GM18909 (cell line): ENCODE data around the gene CAPZB.

Experiments
- ATAC-seq: cut with Tn5 transposase; IDR thresholded peaks from one replicate; pipeline ENCODE4 v1.9.1; 2021; ENCODE audit warnings: mild to moderate bottlenecking; ENCODE audit not compliant: unreplicated experiment, poor library complexity

CAPZB gene

DNA sequence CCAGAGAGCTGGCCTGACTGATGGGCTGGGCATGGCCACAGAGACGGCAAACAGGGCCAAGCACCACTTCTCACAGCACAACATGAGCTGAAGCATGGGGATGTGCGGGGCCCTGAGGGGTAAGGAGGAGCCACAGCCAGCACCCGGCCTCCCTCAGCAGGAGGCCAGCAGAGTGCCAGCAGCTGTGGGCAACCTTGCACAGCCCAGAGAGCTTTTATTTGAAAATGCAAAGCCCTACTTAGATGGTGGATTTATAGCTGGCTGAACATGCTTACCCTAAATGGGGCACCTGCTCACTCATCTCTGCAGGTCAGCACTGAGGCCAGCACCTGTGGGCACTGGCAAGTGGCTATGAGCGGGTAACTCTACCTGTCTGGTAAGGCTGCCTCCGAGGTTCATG lies 129.1 kb downstream of the CAPZB start:
- ATAC-seq = no peak

DNA sequence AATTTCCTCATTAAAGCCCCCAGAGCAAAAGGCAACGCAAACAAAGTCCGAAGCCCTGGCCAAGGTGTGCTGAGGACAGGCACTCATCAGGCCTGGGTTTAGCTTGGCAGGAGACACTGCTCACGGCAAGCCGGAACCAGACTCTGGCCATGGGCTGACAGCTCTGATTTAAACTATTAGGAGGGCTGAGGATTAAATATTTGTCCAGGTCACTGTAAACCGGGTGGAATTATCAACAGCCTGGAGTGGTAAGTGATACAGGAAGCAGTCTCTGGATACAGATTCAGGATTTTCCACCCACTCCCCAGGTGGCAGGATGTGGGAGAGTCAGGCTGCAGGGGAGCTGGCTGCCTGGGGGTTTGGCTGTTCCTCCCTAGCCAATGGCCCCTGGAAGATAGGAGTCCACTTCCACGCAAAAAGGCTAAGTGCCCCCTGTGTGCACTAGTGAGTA lies 130.8 kb downstream of the CAPZB start:
- no peak for ATAC-seq

- no peak for ATAC-seq
Observed at GRCh38 chr1:19353596-19353995, 131.7 kb downstream of the CAPZB start.

DNA sequence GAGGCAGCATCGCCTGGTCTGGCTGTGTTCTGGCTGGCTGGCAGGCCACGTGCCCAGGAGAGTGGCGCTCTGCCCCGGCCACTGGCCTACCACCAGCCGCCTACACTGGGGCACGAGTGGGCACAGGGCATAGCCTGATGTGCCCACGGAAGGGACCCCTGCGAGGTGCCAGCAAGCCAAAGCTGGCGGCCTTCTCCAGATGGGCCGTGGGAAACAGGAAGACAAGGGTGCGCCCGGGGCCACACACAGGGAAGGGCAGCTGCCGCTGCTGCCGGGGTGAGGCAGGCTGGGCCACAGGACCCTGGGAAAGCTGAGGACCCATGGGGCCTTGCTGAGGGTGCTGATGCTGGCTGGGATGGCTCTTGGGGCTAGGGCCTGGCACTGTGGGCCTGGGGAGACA lies 132.5 kb downstream of the CAPZB start:
- no peak for ATAC-seq

DNA sequence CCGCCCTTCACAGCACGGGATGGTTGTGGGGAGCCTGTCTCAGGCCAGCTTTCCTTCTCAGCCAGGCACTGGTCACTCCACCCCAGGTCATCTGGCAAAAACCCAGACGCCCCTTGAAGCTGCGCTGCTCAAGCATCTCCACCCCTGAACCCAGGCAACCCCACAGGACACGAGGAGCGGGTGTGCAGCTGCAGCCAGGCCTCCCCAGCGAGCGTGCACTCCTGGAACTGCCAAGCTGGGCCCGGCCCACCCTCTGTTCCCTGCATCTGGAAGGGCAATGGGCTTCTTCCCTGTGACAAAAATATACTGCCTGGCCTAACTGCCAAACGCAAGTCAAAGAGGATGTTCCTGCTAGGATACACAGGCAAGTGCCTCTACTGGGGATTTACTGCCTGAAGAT lies 133.5 kb downstream of the CAPZB start:
- ATAC-seq = no peak

DNA sequence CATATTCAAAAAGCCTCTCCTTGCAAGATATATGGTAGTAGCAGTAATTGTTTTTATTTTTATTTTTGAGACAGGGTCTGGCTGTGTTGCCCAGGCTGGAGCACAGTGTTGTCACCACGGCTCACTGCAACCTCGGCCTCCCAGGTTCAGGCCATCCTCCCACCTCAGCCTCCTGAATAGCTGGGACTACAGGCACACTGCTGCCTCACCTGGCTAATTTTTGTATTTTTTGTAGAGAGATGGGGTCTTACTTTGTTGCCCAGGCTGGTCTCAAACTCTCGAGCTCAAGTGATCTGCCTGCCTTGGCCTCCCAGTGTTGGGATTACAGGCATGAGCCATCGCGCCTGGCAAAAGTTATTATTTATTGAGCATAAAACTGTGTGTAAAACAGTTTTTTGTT lies 134.8 kb downstream of the CAPZB start:
- ATAC-seq = no peak

DNA sequence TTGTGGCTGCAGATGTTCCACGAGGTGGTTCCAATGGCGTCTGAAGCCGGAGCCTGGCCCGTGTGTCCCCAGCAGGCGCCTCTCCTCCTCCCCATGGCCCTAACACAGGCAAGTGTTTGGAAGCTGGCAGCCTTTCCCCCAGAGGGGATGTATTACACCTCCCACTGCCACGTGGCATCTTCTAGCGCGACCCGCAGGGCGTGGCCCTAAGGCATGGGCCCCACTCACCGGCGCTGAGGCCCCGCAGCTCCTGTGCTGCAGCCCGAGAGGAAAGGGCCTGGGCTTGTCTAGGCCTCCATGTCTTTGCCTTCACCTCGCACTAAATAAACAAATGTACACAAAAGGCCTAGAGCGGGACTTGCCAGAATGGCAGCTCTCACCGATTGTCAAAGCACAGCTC lies 135.3 kb downstream of the CAPZB start:
- ATAC-seq = no peak

- ATAC-seq = no peak
Observed at GRCh38 chr1:19348441-19349198, 136.7 kb downstream of the CAPZB start.

DNA sequence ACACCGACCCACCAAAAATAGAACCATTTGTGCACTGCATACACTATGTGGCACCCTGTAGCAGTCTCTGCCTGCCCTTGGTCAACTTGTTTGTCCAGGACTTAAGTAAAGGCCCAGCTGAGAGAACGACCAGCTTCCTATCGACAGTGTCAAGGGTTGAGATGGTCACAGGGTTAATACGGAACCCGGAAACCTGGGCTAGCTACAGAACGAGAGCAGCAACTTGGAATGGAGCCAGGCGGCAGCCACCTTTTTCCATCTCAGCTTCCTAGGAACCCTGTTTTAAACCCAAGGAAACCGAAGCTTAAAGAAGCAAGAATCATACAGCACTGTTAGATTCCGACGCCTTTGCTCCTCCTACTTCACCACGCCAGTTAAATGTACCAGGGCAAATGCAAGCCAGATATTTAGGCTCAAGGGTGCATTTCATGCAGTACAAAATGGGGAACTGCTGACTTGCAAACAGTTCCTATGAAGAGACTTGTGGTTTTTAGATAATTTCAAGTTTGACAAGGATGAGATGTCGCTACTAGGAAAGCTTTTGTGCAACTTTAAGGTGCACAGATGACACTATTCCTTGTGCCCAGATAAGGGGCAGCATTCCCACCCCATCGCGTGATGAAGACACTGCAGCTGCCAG lies 137.7 kb downstream of the CAPZB start:
- ATAC-seq = no peak

DNA sequence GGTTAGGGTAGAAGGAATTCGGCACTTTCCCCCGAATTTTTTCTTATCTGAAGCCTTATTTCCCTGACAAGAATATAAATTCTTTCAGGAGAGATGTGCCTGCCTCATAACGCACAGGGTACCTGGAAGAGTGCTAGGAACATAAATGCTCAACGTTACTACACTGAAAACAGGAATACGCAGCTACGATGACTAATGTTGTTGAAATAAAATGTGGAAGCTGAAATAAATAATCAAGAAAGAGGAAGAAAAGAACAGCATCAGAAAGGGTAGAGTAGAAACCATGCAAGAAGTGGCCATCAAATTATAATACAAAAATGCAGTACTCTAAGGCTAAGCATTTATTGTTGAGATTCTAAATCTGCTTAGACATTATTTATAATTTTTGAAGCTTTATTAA lies 139.3 kb downstream of the CAPZB start:
- ATAC-seq = no peak

DNA sequence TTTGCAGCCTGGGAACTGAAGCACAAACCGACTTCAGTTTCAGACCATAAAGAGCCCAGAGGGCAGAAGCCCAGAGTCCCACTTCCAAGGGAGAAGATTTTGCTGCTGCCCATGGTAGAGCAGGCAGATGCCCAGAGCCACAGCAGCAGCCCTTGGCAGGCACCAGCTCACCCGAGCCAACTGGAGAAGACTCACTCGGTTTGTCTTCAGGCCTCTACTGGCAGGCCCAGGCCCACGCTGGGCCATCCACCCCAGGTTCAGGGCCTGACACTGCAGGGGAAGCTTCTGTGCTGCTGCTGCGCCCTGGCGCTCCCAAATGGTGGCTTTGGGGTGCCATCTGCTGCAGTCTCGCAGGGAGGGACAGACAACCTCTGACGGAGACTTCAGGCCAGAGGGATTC lies 139.9 kb downstream of the CAPZB start:
- ATAC-seq = no peak

- ATAC-seq = no peak
Observed at GRCh38 chr1:19344831-19345230, 140.5 kb downstream of the CAPZB start.

- ATAC-seq = no peak
Observed at GRCh38 chr1:19344372-19344810, 140.9 kb downstream of the CAPZB start.

- no peak for ATAC-seq
Observed at GRCh38 chr1:19343617-19344350, 141.6 kb downstream of the CAPZB start.

- no peak for ATAC-seq
Observed at GRCh38 chr1:19342894-19343616, 142.3 kb downstream of the CAPZB start.

DNA sequence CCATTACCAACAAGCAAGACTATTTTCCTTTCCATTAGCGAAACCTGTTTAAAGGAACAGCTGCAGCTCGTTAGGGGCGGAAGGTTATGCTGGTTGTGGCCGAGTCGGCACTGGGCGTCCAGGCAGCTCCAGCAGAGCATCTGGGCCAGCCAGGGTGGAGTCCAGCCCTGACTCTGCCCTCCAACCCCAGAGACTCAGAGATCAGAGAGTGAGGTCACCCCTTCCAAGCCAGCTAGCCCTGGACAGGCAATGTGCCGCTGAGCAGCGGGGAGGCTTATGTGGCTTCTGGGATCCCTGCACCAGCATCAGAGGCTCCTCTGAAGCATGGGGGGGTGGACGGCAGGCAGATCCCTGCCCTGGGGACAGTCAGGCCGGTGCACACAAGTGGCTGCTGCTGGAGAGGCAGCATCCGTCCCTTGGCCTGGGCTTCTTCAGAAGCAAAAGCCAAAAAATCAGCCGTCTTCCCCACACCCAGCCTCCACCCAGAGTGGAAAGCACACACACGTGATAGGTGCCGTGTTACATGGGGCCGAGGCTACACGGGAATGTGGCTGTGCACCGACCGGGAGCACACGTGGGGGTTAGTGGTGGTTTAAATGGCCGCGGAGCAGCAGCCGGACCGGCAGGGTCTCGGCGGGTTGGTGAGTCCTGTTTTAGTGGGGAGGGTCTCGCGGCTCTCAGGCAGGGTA lies 143.1 kb downstream of the CAPZB start:
- no peak for ATAC-seq

- no peak for ATAC-seq
Observed at GRCh38 chr1:19341201-19342061, 143.9 kb downstream of the CAPZB start.

DNA sequence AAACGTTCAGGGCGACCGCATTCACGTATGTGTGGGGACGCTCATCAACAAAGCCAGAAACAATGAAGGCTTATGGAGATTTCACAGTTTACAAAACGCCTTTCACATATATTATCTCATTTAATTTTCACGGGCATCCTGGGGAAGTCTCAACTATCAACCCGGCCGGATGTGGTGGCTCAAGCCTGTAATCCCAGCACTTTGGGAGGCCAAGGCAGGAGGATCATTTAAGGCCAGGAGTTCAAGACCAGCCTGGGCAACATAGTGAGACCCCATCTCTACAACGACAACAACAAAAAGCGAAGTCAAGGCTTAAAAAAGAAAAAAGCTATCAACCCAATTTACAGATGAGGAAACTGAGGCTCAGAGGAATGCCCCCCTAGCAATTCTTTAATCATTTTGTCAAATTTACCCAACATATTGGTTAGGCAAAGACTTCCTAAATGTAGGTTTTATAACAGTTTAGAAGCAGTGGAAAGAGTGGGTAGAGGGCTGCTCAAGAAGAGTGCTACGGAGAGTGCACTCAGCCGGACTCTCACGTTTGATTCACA lies 144.9 kb downstream of the CAPZB start:
- no peak for ATAC-seq
